ENCODE measurements around the gene TP73. TPM values are rescaled to one million over a fixed set of nuclear protein-coding genes. Genes with fewer than 3 reads are reported as not detected.

TP73 gene
- total RNA-seq, 2 donors from 2014 or later: 0.31 TPM; not detected in 1

GRCh38 chr1:3624200-3625136 is 27.8 kb upstream of the TP73 start, which contains the start of gene TPRG1L:
TPRG1L (plus strand) TSS chr1:3625015; CDS start chr1:3625073, 58 bp downstream.
- Mint-ChIP-seq H3K4me3 (peak within 1 kb of the TSS; percentile 99), H3K27ac (peak within 1 kb of the TSS; percentile 92), H3K27me3 (no peaks in the 10 kb centered on the region), H3K36me3 (ENCODE audit: low read depth) (no peaks in the 10 kb centered on the region), H3K4me1 (peaks cover 36% of the 10 kb centered on the region)
- peak; percentile 95 for ATAC-seq
- DNase-seq: peak; percentile 98 to 99 (median 99)
- no peaks in the 10 kb centered on the region for H3K9me3 ChIP-seq (ENCODE audit: control insufficient read depth, low read length, poor library complexity, severe bottlenecking)

DNA sequence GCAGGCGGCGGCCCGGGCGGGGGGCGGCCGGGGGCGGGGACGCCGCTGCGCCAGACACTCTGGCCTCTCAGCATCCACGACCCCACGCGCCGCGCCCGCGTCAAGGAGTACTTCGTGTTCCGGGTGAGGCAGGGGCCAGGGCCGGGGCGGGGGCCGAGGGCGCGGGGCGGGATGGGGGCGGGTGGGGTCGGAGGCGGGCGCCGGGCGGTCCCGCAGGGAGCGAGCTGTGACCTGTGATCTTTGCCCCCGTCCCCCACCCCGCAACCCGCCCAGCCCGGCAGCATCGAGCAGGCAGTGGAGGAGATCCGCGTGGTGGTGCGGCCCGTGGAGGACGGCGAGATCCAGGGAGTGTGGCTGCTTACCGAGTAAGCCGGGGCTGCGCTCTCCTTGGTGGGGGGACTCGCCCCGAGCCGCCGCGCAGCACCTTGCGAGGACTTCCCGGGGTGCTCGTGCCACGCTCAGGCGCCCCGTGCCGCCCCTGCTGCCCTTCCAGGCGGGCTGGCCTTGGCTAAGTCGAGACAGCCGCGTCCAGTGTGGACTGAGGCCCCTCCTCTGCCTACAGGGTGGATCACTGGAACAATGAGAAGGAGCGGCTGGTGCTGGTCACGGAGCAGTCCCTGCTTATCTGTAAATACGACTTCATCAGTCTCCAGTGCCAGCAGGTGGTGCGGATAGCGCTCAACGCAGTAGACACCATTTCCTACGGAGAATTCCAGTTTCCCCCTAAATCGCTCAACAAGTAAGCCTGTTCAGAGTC is 27.0 kb upstream of the TP73 start:
- no peaks in the 10 kb centered on the region for H3K36me3 Mint-ChIP-seq (ENCODE audit: low read depth)
- H3K4me3 Mint-ChIP-seq: peak overlapping the region; percentile 99
- peaks cover 34% of the 10 kb centered on the region for H3K4me1 Mint-ChIP-seq
- H3K27me3 Mint-ChIP-seq: no peaks in the 10 kb centered on the region
- no peaks in the 10 kb centered on the region for H3K9me3 ChIP-seq (ENCODE audit: control insufficient read depth, low read length, poor library complexity, severe bottlenecking)
- ATAC-seq (peak; percentile 24), DNase-seq (peak in 1 of 3 donors; percentile 24)
- peak overlapping the region; percentile 92 for H3K27ac Mint-ChIP-seq

DNA sequence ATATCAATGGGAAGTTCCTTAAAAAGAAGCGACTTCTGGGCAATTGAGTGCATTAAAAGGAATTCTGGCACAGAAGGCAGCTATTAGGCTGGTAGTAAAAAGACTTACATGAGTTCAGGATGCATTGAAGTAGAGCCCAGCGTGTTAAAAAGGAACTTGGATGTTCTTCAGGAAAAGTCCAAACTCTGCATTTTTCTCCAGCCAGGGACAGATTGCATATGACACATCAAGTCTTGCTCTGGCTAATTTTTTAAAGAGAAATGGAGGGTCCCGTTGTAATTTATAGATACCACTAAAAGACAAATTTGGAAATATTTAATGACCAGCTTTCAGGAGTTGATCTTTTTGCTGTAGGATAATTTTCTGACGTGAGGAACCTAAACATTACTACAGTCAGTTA is 26.3 kb upstream of the TP73 start:
- H3K36me3 Mint-ChIP-seq (ENCODE audit: low read depth): no peaks in the 10 kb centered on the region
- DNase-seq (no peak), ATAC-seq (no peak)
- peak overlapping the region; percentile 60 for H3K27ac Mint-ChIP-seq
- no peaks in the 10 kb centered on the region for H3K9me3 ChIP-seq (ENCODE audit: control insufficient read depth, low read length, poor library complexity, severe bottlenecking)
- H3K27me3 Mint-ChIP-seq: no peaks in the 10 kb centered on the region
- H3K4me3 Mint-ChIP-seq: peak overlapping the region; percentile 99
- H3K4me1 Mint-ChIP-seq: peaks cover 33% of the 10 kb centered on the region

DNA sequence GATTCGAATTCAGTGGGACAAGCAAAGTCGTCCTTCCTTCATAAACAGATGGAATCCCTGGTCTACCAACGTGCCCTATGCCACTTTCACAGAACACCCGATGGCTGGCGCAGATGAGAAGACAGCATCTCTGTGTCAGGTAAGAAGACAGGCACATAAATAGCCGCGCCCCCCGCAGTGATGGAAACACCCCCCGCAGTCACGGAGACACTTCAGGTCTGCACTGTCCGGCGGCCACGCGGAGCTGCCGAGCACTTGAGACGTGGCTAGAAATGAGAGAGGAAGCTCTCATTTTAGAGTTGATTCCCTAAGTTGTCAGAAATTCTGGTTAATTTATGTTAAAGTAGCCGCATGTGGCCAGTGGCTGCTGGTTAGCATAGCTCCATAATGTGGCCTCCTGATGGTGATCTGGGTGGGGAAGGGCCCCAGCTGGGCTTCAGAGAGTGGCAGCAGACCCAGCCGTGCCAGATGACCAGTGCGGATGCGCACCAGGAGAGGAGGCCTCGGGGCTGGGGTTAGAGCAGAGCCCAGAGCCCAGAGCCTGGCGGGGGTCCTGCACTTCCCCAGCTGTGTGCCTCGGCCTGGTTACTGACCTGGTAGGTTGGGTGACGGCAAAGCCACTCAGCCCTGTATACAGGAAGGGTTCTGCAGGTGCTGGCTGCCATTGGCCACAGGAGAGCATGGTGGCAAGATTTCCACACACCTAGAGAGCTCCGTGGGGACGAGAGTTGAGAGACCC is 24.6 kb upstream of the TP73 start:
- Mint-ChIP-seq H3K4me1 (peaks cover 27% of the 10 kb centered on the region), H3K4me3 (no peak overlapping the region), H3K27ac (peak overlapping the region; percentile 32), H3K36me3 (ENCODE audit: low read depth) (no peaks in the 10 kb centered on the region), H3K27me3 (no peaks in the 10 kb centered on the region)
- no peak for ATAC-seq
- DNase-seq: no peak
- no peaks in the 10 kb centered on the region for H3K9me3 ChIP-seq (ENCODE audit: control insufficient read depth, low read length, poor library complexity, severe bottlenecking)

GRCh38 chr1:3628445-3628844 is 23.9 kb upstream of the TP73 start:
- peak overlapping the region; percentile 32 for H3K27ac Mint-ChIP-seq
- DNase-seq: no peak
- no peaks in the 10 kb centered on the region for H3K27me3 Mint-ChIP-seq
- ATAC-seq: no peak
- H3K4me3 Mint-ChIP-seq: no peak overlapping the region
- no peaks in the 10 kb centered on the region for H3K9me3 ChIP-seq (ENCODE audit: control insufficient read depth, low read length, poor library complexity, severe bottlenecking)
- peaks cover 19% of the 10 kb centered on the region for H3K4me1 Mint-ChIP-seq
- no peaks in the 10 kb centered on the region for H3K36me3 Mint-ChIP-seq (ENCODE audit: low read depth)

GRCh38 chr1:3629561-3630160 is 22.7 kb upstream of the TP73 start:
- Mint-ChIP-seq H3K36me3 (ENCODE audit: low read depth) (no peaks in the 10 kb centered on the region), H3K4me1 (peaks cover 7% of the 10 kb centered on the region), H3K27me3 (no peaks in the 10 kb centered on the region), H3K4me3 (no peak overlapping the region), H3K27ac (no peak overlapping the region)
- ATAC-seq (no peak), DNase-seq (no peak)
- no peaks in the 10 kb centered on the region for H3K9me3 ChIP-seq (ENCODE audit: control insufficient read depth, low read length, poor library complexity, severe bottlenecking)

GRCh38 chr1:3630161-3630611 is 22.1 kb upstream of the TP73 start:
- Mint-ChIP-seq H3K4me1 (peaks cover 6% of the 10 kb centered on the region), H3K27ac (no peak overlapping the region), H3K27me3 (no peaks in the 10 kb centered on the region), H3K4me3 (no peak overlapping the region), H3K36me3 (ENCODE audit: low read depth) (no peaks in the 10 kb centered on the region)
- DNase-seq (no peak), ATAC-seq (no peak)
- H3K9me3 ChIP-seq (ENCODE audit: control insufficient read depth, low read length, poor library complexity, severe bottlenecking): no peaks in the 10 kb centered on the region

GRCh38 chr1:3630914-3631313 is 21.4 kb upstream of the TP73 start:
- ATAC-seq: no peak
- H3K36me3 Mint-ChIP-seq (ENCODE audit: low read depth): no peaks in the 10 kb centered on the region
- no peak for DNase-seq
- H3K27me3 Mint-ChIP-seq: no peaks in the 10 kb centered on the region
- H3K4me3 Mint-ChIP-seq: no peak overlapping the region
- H3K4me1 Mint-ChIP-seq: peaks cover 3% of the 10 kb centered on the region
- no peaks in the 10 kb centered on the region for H3K9me3 ChIP-seq (ENCODE audit: control insufficient read depth, low read length, poor library complexity, severe bottlenecking)
- H3K27ac Mint-ChIP-seq: no peak overlapping the region

GRCh38 chr1:3631320-3632260 is 20.7 kb upstream of the TP73 start:
- no peak for DNase-seq
- Mint-ChIP-seq H3K27me3 (no peaks in the 10 kb centered on the region), H3K4me3 (no peak overlapping the region), H3K4me1 (no peaks in the 10 kb centered on the region), H3K36me3 (ENCODE audit: low read depth) (peaks cover 4% of the 10 kb centered on the region), H3K27ac (no peak overlapping the region)
- no peaks in the 10 kb centered on the region for H3K9me3 ChIP-seq (ENCODE audit: control insufficient read depth, low read length, poor library complexity, severe bottlenecking)
- no peak for ATAC-seq

GRCh38 chr1:3632298-3632697 is 20.0 kb upstream of the TP73 start:
- no peaks in the 10 kb centered on the region for H3K9me3 ChIP-seq (ENCODE audit: control insufficient read depth, low read length, poor library complexity, severe bottlenecking)
- Mint-ChIP-seq H3K4me1 (no peaks in the 10 kb centered on the region), H3K27ac (no peak overlapping the region), H3K4me3 (no peak overlapping the region), H3K27me3 (no peaks in the 10 kb centered on the region), H3K36me3 (ENCODE audit: low read depth) (peaks cover 7% of the 10 kb centered on the region)
- DNase-seq (no peak), ATAC-seq (no peak)

- DNase-seq (no peak), ATAC-seq (no peak)
- H3K4me3 Mint-ChIP-seq: no peak overlapping the region
- H3K9me3 ChIP-seq (ENCODE audit: control insufficient read depth, low read length, poor library complexity, severe bottlenecking): no peaks in the 10 kb centered on the region
- no peaks in the 10 kb centered on the region for H3K27me3 Mint-ChIP-seq
- no peaks in the 10 kb centered on the region for H3K4me1 Mint-ChIP-seq
- H3K27ac Mint-ChIP-seq: no peak overlapping the region
- peaks cover 7% of the 10 kb centered on the region for H3K36me3 Mint-ChIP-seq (ENCODE audit: low read depth)
Observed at GRCh38 chr1:3632716-3633343, 19.5 kb upstream of the TP73 start.
